Skeletal muscle satellite cell (primary cell): Measurements from ENCODE around the gene CC2D1A.

Source experiments
- H3K27me3 ChIP-seq: 2 replicates; pipeline ENCODE4 v1.7.0; 2013; ENCODE audit warnings: low read length; ENCODE audit not compliant: control insufficient read depth, insufficient read depth
- H3K36me3 ChIP-seq: 2 replicates; pipeline ENCODE4 v1.7.0; 2013; ENCODE audit warnings: mild to moderate bottlenecking, control low read depth, low read length; ENCODE audit not compliant: insufficient read depth
- H3K4me1 ChIP-seq: 2 replicates; pipeline ENCODE4 v1.7.0; 2013; ENCODE audit warnings: low read length; ENCODE audit not compliant: control insufficient read depth, insufficient read depth
- H3K4me2 ChIP-seq: 2 replicates; pipeline ENCODE4 v1.7.0; 2013; ENCODE audit warnings: mild to moderate bottlenecking, low read length
- H3K4me3 ChIP-seq: 2 replicates; pipeline ENCODE4 v1.7.0; 2013; ENCODE audit warnings: low read length
- H3K9ac ChIP-seq: 2 replicates; pipeline ENCODE4 v1.7.0; 2013; ENCODE audit warnings: mild to moderate bottlenecking, low read depth, low read length, moderate library complexity
- H3K9me3 ChIP-seq: replicated peaks from 2 replicates; pipeline ENCODE4 v1.7.0; 2013; ENCODE audit warnings: mild to moderate bottlenecking, control low read depth, low read length
- small RNA-seq: library from RNA; depleted of rRNA; stranded (forward); fragments of <200 nt; gene quantifications from one replicate; pipeline ENCODE3, GENCODE V24; 2012

Gene CC2D1A

GRCh38 chr19:13979686-13980085 is 73.7 kb downstream of the CC2D1A start:
- Histone ChIP-seq H3K36me3 (peaks cover 3% of the 10 kb centered on the region), H3K4me2 (no peak overlapping the region), H3K9ac (no peak overlapping the region), H3K4me1 (no peaks in the 10 kb centered on the region), H3K9me3 (no peaks in the 10 kb centered on the region), H3K4me3 (no peak overlapping the region), H3K27me3 (no peaks in the 10 kb centered on the region)

GRCh38 chr19:13980340-13980739 is 74.3 kb downstream of the CC2D1A start:
- Histone ChIP-seq H3K4me1 (no peaks in the 10 kb centered on the region), H3K9me3 (no peaks in the 10 kb centered on the region), H3K27me3 (no peaks in the 10 kb centered on the region), H3K36me3 (peaks cover 3% of the 10 kb centered on the region), H3K4me3 (no peak overlapping the region), H3K9ac (no peak overlapping the region), H3K4me2 (no peak overlapping the region)

Small RNAs within 50 kb of the gene (small RNA-seq; reads per million reads assigned to genes)
- gene MIR181C (6.0 reads per million, percentile 87 among the genes with 10 or more reads in this experiment), gene MIR181D (11.7 reads per million, percentile 91 among the genes with 10 or more reads in this experiment)
